Colonic mucosa (tissue), 4 donors: ENCODE data around the gene HHATL. TPM values are rescaled to one million over a fixed set of nuclear protein-coding genes. Genes with fewer than 3 reads are reported as not detected.

ENCODE experiments used
- DNase-seq: peaks from one replicate; pipeline ENCODE4 v3.0.0-alpha.2; 2020
- H3K27ac ChIP-seq: fragments of 200-600 bp; one replicate; pipeline ENCODE4 v1.8.0; 2021
- H3K27me3 ChIP-seq: fragments of 200-600 bp; one replicate; pipeline ENCODE4 v1.8.0; 2021
- H3K36me3 ChIP-seq: fragments of 200-600 bp; one replicate; pipeline ENCODE4 v1.8.0; 2021
- H3K4me1 ChIP-seq: fragments of 200-600 bp; one replicate; pipeline ENCODE4 v1.8.0; 2021; ENCODE audit warnings: mild to moderate bottlenecking
- H3K4me3 ChIP-seq: fragments of 200-600 bp; one replicate; pipeline ENCODE4 v1.8.0; 2021
- H3K9ac ChIP-seq, 2 donors: one replicate each; pipeline ENCODE4 v1.7.0; 2013; ENCODE audit warnings: control low read depth in 2 of 2, low read depth in 2 of 2, low read length in 2 of 2
- H3K9me3 ChIP-seq: fragments of 200-600 bp; one replicate; pipeline ENCODE4 v1.8.0; 2021
- CTCF ChIP-seq: fragments of 200-600 bp; IDR thresholded peaks from one replicate; pipeline ENCODE4 v1.8.0; 2022; ENCODE audit warnings: antibody characterized with exemption, mild to moderate bottlenecking
- intact Hi-C: fragments of 100-400 bp; cut with DNase I; formaldehyde crosslinking; loops from one replicate; pipeline ENCODE4 v1.14.1; 2022
- total RNA-seq, 2 donors: library from RNA; stranded (reverse); fragmentation: NEBNext Ultra II Directional in 1 of 2; extraction: Animal tissue kit (Norgen Biotek cat#: 25700) in 1 of 2; gene quantifications; one replicate each; pipeline ENCODE4 v1.2.1, GENCODE V29; 2021
- donor health status: healthy.
- donor health status: DM: no; HTN: no; CAD: no.
- donor health status: DM: no; HTN: no; CAD: no.

HHATL gene
- total RNA-seq, 2 donors from 2014 or later, result 0.50 to 1.2 TPM

DNA sequence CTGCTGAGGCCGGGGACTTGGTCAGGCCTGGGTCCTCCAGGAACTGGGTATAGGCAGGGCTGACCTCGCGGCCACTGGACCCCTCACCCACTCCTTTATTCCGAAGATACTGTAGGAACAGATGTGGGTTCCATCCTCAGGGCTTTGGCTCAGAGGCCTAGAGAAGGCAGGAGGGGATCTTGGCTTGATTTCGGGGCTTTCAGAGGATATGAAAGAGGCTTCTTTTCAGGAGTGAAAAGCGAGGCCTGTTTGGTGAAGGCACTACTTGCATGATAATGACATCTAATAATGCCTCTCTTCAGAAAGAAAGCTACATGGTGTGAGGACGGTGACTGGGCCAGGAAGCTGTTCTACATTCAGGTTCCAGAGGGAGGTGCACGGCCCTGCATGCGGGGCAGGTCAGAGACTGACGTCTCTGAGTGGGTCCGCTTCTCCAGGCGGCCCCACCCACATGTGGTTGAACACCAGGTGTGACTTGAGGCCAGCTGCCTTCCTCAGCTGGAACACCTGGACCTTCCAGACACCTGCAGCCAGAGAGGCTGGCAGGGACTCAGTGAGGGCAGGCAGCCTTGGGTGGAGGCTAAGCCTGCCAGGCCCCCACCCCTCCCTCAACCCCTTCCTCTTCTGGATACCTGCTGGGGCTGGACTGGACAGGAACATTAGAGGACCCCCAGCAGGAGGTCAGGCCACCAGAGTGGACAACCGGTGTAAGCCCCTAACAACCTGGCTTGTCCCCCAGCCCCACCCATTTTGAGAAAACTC, 31.1 kb upstream of the HHATL start:
- H3K36me3 ChIP-seq, result no peaks in the 10 kb centered on the region
- no peaks in the 10 kb centered on the region for H3K27me3 ChIP-seq
- intact Hi-C loops, result no loop called here
- DNase-seq, result no peak
- H3K4me1 ChIP-seq, result no peaks in the 10 kb centered on the region
- H3K9me3 ChIP-seq, result no peaks in the 10 kb centered on the region
- TF ChIP-seq CTCF, result no peak
- H3K9ac ChIP-seq, result no peak overlapping the region
- no peak overlapping the region for H3K27ac ChIP-seq
- H3K4me3 ChIP-seq, result no peak overlapping the region

DNA sequence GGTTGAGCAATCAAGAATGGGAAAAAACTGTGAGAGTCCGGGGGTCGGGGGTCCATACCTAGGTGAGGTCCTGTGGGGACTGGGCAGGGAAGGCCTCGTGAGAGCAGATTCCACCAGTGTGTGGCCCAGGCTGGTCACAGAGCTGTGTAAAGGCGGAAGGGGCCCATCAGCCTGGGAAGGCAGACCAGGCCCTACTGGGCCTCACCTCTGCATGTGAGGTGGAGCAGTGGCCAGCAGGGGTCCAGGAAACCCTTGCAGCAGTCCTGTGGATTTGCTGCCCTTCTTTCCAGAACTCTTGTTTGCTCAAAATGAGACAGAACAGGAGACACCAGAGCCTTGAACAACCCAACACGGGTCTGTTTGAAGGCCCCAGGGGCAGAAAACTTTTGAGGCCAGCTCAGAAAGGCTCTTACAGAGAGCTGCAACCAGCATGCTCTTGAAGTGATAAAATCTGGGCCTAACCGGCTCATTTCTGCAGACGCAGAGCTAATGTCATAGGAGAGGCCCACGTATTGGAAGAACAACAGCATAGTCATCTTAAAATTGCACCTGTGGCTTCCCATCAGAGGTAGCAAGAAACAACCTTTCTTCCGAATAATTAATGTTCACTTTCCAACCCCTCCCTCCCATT, 30.3 kb upstream of the HHATL start:
- Histone ChIP-seq H3K36me3 (no peaks in the 10 kb centered on the region), H3K27me3 (no peaks in the 10 kb centered on the region), H3K9ac (no peak overlapping the region), H3K4me1 (no peaks in the 10 kb centered on the region), H3K4me3 (no peak overlapping the region), H3K27ac (no peak overlapping the region), H3K9me3 (no peaks in the 10 kb centered on the region)
- no peak for DNase-seq
- TF ChIP-seq CTCF, result no peak
- intact Hi-C loops, result no loop called here

GRCh38 chr3:42732196-42732828, 29.7 kb upstream of the HHATL start:
- Histone ChIP-seq H3K4me3 (no peak overlapping the region), H3K27me3 (no peaks in the 10 kb centered on the region), H3K36me3 (no peaks in the 10 kb centered on the region), H3K9ac (no peak overlapping the region), H3K4me1 (no peaks in the 10 kb centered on the region), H3K9me3 (no peaks in the 10 kb centered on the region), H3K27ac (no peak overlapping the region)
- intact Hi-C loops, result no loop called here
- DNase-seq, result no peak
- TF ChIP-seq CTCF, result no peak

GRCh38 chr3:42731476-42732195, 29.0 kb upstream of the HHATL start:
- Histone ChIP-seq H3K9me3 (no peaks in the 10 kb centered on the region), H3K9ac (no peak overlapping the region)

More at GRCh38 chr3:42731476-42732195, 29.0 kb upstream of the HHATL start:
- Histone ChIP-seq H3K27ac (no peak overlapping the region), H3K4me1 (no peaks in the 10 kb centered on the region), H3K4me3 (no peak overlapping the region), H3K27me3 (no peaks in the 10 kb centered on the region), H3K36me3 (no peaks in the 10 kb centered on the region)
- intact Hi-C loops, result no loop called here
- no peak for TF ChIP-seq CTCF
- no peak for DNase-seq
